GM18519 (cell line): ENCODE results near the gene IL17RE.

Source experiments
- ATAC-seq: cut with Tn5 transposase; IDR thresholded peaks from one replicate; pipeline ENCODE4 v1.9.1; 2021; ENCODE audit warnings: mild to moderate bottlenecking, moderate library complexity; ENCODE audit not compliant: unreplicated experiment, low FRiP score

IL17RE gene

GRCh38 chr3:9901967-9902366 is 681 bp upstream of the IL17RE start:
- ATAC-seq, result no peak

- no peak for ATAC-seq
These were observed 583 bp downstream of the IL17RE start for GRCh38 chr3:9903238-9903624.

- no peak for ATAC-seq
These were observed 1.3 kb downstream of the IL17RE start for GRCh38 chr3:9903904-9904303.

- no peak for ATAC-seq
These were observed 3.8 kb downstream of the IL17RE start for GRCh38 chr3:9906480-9906879.

- no peak for ATAC-seq
These were observed 5.6 kb downstream of the IL17RE start for GRCh38 chr3:9908286-9908685.

- ATAC-seq, result no peak
These were observed 6.8 kb downstream of the IL17RE start for GRCh38 chr3:9909221-9910013.

- no peak for ATAC-seq
These were observed 9.2 kb downstream of the IL17RE start for GRCh38 chr3:9911863-9912262.

- no peak for ATAC-seq
These were observed 9.8 kb downstream of the IL17RE start for GRCh38 chr3:9912294-9912935.

GRCh38 chr3:9913601-9914000 is 11.0 kb downstream of the IL17RE start:
- no peak for ATAC-seq

- ATAC-seq, result no peak
These were observed 11.4 kb downstream of the IL17RE start for GRCh38 chr3:9914011-9914410.

GRCh38 chr3:9914559-9915253 is 12.1 kb downstream of the IL17RE start:
- no peak for ATAC-seq

- ATAC-seq, result no peak
These were observed 12.8 kb downstream of the IL17RE start for GRCh38 chr3:9915254-9916141.

GRCh38 chr3:9916346-9916733 is 13.7 kb downstream of the IL17RE start:
- ATAC-seq, result no peak

GRCh38 chr3:9916734-9917680 is 14.4 kb downstream of the IL17RE start, which contains the start of gene IL17RC:
Gene IL17RC (plus strand): TSS chr3:9917098. CDS start chr3:9917316, 218 bp downstream.
- ATAC-seq, result no peak

GRCh38 chr3:9917820-9918219 is 15.2 kb downstream of the IL17RE start:
- no peak for ATAC-seq

- no peak for ATAC-seq
These were observed 15.8 kb downstream of the IL17RE start for GRCh38 chr3:9918261-9919038.

GRCh38 chr3:9928158-9928557 is 25.5 kb downstream of the IL17RE start:
- ATAC-seq, result no peak

- ATAC-seq, result no peak
These were observed 28.3 kb downstream of the IL17RE start for GRCh38 chr3:9930804-9931418.
